ENCODE measurements around the gene SYT14.

DNA sequence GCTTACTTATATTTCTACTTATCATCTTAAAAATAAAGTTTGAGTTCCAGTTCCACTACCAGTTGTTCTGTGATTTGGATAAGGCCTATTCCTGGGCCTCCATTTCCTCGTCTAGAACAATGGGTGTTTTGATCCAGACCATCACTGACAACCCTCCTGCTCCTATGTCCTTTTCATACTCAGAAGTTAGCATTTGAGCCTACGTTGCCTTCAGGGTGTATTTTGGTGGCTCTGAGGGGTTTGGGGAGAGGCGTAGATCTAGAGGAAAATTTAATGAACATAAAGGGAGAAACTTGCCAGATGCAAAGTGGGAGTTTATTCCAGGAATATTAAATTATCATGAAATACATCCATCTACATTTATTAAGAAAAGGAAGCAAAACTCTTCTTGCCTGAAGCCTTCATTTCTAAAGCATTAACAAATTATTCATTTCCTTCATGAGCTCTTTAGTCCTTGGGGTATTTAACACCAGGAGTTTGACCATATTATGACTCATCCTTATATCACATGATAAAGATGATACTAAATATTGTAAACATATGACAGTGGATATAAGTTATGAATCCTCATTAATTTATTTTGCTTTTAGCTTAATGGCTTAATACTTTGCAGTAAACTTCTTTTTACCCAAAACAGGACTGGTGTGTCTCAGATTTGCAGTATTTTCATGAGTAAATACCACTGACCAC, 47.2 kb upstream of the SYT14 start:
- TF ChIP-seq, protein P1, sequence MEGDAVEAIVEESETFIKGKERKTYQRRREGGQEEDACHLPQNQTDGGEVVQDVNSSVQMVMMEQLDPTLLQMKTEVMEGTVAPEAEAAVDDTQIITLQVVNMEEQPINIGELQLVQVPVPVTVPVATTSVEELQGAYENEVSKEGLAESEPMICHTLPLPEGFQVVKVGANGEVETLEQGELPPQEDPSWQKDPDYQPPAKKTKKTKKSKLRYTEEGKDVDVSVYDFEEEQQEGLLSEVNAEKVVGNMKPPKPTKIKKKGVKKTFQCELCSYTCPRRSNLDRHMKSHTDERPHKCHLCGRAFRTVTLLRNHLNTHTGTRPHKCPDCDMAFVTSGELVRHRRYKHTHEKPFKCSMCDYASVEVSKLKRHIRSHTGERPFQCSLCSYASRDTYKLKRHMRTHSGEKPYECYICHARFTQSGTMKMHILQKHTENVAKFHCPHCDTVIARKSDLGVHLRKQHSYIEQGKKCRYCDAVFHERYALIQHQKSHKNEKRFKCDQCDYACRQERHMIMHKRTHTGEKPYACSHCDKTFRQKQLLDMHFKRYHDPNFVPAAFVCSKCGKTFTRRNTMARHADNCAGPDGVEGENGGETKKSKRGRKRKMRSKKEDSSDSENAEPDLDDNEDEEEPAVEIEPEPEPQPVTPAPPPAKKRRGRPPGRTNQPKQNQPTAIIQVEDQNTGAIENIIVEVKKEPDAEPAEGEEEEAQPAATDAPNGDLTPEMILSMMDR (IDR thresholded peaks at IDR 0.05) = no peak
- no peak for TF ChIP-seq POLR2A (IDR thresholded peaks at IDR 0.05)
